ENCODE measurements around the gene FPGT. TPM values are rescaled to one million over a fixed set of nuclear protein-coding genes. Genes with fewer than 3 reads are reported as not detected.
A peak's percentile ranks its signal among the peaks of the same experiment; 100 is the strongest.

Gene FPGT
- total and polyA plus RNA-seq, 9 of the 15 experiments (the other 6 are each of a cell fraction or from before 2014, with no cell fraction given): 11.6 to 24.3 (median 22.5) TPM

DNA sequence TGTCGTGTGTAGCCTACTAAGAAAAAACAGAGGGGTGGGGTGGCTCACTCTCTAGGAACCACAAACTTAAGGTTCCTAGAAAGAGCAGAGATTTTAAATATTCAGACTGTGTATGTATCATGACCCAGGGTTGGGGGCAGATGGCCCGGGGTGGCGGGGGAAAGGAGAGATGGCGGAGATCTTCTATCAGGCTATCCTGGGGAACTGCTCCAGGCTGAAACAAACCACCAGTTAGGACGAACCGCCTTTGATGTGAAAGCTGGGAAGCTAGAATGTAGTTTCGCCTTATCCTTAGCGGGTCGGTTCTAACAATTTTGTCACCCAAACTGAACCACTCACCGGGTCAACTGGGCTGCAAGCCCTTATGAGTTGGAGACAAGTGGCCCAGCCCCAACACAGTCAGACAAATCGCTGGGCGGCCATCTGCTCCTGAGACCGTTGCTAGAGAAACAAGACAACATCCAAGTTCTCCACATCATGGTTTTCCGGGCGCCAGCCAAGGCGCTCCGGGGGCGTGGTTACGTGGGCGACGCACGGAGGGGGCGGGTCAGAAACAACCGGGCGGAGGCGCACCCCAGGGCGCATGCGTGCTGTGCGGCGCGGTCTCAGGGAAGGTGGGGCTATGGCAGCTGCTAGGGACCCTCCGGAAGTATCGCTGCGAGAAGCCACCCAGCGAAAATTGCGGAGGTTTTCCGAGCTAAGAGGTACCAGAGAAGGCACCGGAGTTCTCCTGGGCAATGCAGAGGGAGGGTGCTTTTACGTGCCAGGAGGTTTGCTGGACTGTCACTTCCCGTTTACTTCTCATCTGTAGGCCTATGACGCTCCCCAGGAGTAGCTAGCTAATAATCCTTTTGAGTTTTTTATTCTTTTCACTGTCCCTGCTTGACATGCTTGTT lies at the start of gene FPGT, which contains the start of gene LRRIQ3 (continued):
- TF ChIP-seq, protein P1, sequence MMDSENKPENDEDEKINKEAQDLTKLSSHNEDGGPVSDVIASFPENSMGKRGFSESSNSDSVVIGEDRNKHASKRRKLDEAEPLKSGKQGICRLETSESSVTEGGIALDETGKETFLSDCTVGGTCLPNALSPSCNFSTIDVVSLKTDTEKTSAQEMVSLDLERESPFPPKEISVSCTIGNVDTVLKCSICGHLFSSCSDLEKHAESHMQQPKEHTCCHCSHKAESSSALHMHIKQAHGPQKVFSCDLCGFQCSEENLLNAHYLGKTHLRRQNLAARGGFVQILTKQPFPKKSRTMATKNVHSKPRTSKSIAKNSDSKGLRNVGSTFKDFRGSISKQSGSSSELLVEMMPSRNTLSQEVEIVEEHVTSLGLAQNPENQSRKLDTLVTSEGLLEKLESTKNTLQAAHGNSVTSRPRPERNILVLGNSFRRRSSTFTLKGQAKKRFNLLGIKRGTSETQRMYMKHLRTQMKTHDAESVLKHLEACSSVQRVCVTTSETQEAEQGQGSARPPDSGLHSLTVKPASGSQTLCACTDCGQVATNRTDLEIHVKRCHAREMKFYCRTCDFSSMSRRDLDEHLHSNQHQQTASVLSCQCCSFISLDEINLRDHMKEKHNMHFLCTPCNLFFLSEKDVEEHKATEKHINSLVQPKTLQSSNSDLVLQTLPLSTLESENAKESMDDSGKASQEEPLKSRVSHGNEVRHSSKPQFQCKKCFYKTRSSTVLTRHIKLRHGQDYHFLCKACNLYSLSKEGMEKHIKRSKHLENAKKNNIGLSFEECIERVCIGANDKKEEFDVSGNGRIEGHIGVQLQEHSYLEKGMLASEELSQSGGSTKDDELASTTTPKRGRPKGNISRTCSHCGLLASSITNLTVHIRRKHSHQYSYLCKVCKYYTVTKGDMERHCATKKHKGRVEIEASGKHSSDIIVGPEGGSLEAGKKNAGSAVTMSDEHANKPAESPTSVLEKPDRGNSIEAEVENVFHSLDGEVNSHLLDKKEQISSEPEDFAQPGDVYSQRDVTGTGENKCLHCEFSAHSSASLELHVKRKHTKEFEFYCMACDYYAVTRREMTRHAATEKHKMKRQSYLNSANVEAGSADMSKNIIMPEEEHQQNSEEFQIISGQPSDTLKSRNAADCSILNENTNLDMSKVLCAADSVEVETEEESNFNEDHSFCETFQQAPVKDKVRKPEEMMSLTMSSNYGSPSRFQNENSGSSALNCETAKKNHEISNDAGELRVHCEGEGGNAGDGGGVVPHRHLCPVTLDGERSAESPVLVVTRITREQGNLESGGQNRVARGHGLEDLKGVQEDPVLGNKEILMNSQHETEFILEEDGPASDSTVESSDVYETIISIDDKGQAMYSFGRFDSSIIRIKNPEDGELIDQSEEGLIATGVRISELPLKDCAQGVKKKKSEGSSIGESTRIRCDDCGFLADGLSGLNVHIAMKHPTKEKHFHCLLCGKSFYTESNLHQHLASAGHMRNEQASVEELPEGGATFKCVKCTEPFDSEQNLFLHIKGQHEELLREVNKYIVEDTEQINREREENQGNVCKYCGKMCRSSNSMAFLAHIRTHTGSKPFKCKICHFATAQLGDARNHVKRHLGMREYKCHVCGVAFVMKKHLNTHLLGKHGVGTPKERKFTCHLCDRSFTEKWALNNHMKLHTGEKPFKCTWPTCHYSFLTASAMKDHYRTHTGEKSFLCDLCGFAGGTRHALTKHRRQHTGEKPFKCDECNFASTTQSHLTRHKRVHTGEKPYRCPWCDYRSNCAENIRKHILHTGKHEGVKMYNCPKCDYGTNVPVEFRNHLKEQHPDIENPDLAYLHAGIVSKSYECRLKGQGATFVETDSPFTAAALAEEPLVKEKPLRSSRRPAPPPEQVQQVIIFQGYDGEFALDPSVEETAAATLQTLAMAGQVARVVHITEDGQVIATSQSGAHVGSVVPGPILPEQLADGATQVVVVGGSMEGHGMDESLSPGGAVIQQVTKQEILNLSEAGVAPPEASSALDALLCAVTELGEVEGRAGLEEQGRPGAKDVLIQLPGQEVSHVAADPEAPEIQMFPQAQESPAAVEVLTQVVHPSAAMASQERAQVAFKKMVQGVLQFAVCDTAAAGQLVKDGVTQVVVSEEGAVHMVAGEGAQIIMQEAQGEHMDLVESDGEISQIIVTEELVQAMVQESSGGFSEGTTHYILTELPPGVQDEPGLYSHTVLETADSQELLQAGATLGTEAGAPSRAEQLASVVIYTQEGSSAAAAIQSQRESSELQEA (IDR thresholded peaks at IDR 0.05; ENCODE audit: low read depth): peak; percentile 85
- TF ChIP-seq MCM2 (IDR thresholded peaks at IDR 0.05; ENCODE audit: low read depth): no peak
- TF ChIP-seq POLR2G (IDR thresholded peaks at IDR 0.05; ENCODE audit: low read depth, low read length): peak; percentile 84
- TF ChIP-seq HEY1 (CRISPR knock-in tag; IDR thresholded peaks at IDR 0.05; ENCODE audit: borderline replicate concordance): no peak
- TF ChIP-seq ZNF121 (CRISPR knock-in tag; conservative IDR thresholded peaks at IDR 0.05): no peak
- TF ChIP-seq POLR2AphosphoS2 (IDR thresholded peaks at IDR 0.05; ENCODE audit: low read length): no peak; the same call in 1 of the 2 replicates
- TF ChIP-seq HCFC1 (IDR thresholded peaks at IDR 0.05; ENCODE audit: low read depth, low read length): 0 out of 2 replicates have a peak, but pooled peaks have one; percentile 4
- no peak for TF ChIP-seq ESRRB (CRISPR knock-in tag; IDR thresholded peaks at IDR 0.05; ENCODE audit: borderline replicate concordance)
- TF ChIP-seq RBM39 (optimal IDR thresholded peaks at IDR 0.05; ENCODE audit: low read depth, low read length): no peak
- TF ChIP-seq NR4A1 (CRISPR knock-in tag; IDR thresholded peaks at IDR 0.05): no peak
- TF ChIP-seq NR4A1 (tag; IDR thresholded peaks at IDR 0.05): no peak
- TF ChIP-seq, protein P2, sequence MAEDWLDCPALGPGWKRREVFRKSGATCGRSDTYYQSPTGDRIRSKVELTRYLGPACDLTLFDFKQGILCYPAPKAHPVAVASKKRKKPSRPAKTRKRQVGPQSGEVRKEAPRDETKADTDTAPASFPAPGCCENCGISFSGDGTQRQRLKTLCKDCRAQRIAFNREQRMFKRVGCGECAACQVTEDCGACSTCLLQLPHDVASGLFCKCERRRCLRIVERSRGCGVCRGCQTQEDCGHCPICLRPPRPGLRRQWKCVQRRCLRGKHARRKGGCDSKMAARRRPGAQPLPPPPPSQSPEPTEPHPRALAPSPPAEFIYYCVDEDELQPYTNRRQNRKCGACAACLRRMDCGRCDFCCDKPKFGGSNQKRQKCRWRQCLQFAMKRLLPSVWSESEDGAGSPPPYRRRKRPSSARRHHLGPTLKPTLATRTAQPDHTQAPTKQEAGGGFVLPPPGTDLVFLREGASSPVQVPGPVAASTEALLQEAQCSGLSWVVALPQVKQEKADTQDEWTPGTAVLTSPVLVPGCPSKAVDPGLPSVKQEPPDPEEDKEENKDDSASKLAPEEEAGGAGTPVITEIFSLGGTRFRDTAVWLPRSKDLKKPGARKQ (CRISPR knock-in tag; IDR thresholded peaks at IDR 0.05): no peak
- no peak for TF ChIP-seq XRCC5 (IDR thresholded peaks at IDR 0.05; ENCODE audit: low read depth, low read length)
- TF ChIP-seq, protein P3, sequence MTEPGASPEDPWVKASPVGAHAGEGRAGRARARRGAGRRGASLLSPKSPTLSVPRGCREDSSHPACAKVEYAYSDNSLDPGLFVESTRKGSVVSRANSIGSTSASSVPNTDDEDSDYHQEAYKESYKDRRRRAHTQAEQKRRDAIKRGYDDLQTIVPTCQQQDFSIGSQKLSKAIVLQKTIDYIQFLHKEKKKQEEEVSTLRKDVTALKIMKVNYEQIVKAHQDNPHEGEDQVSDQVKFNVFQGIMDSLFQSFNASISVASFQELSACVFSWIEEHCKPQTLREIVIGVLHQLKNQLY (CRISPR knock-in tag; conservative IDR thresholded peaks at IDR 0.05): no peak
- TF ChIP-seq TEAD4 (IDR thresholded peaks at IDR 0.05; ENCODE audit: low read length): 0 out of 2 replicates have a peak, but pooled peaks have one; percentile 14
- TF ChIP-seq TEAD4 (CRISPR knock-in tag; IDR thresholded peaks at IDR 0.05; ENCODE audit: borderline replicate concordance): no peak
- TF ChIP-seq ELF1 (tag; IDR thresholded peaks at IDR 0.05): peak; percentile 73

Measured in K562 (cell line).